GM19043 (cell line): ENCODE measurements around the gene PXT1.

Experiments used
- ATAC-seq: cut with Tn5 transposase; IDR thresholded peaks from one replicate; pipeline ENCODE4 v1.9.1; 2021; ENCODE audit warnings: low read depth; ENCODE audit not compliant: unreplicated experiment

The PXT1 gene

DNA sequence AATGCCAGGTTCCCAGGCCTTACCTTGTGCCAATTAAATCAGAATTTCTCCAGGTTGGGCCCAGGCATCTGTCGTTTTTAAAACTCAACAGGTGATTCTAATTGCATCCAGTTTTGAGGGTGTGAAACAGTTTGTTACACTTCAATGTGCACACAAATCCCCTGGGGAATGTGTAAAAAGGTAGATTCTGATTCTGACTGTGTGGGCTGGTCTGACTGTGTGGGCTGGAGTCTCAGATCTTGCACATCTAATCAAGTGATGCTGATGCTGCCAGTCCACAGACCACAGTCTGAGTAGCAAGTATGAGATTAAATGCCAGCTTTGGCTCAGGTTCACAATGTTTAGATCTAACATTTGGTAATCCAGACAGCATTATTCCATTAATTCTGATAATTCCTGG, 42.7 kb downstream of the PXT1 start:
- no peak for ATAC-seq

DNA sequence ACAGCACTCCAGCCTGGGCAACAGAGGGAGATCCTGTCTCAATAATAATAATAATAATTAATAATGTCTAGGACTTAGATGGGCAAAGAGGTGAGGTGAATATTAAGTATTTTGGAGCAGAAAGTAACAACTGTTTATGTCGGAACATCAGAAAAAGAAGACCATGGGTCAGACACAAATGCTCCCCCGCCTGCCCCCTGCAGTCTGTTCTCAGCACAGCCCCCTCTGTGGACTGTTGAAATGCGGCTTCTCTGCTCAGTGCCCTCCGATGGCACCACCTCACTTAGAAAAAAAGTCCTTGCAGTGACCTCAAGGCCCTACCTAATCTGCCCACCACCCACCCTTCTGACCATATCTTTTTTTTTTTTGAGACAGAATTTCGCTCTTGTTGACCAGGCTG, 50.0 kb downstream of the PXT1 start:
- no peak for ATAC-seq

DNA sequence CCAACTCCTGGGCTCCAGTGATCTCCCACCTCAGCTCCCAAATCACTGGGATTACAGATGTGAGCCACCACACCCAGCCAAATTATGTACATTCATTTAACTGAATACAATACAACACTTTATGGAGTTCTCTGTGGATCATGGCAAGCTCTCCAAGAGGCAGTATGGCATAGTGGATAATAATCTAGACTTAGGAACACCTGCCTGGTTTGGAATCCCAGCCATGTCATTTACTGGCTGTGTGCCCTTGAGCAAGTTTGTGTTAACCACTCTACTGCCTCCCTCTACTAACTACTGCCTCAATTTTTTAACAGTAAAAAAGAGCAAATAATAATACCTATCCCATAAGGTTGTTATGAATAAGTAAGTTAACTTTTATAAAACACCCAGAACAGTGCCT, 53.3 kb downstream of the PXT1 start:
- no peak for ATAC-seq

DNA sequence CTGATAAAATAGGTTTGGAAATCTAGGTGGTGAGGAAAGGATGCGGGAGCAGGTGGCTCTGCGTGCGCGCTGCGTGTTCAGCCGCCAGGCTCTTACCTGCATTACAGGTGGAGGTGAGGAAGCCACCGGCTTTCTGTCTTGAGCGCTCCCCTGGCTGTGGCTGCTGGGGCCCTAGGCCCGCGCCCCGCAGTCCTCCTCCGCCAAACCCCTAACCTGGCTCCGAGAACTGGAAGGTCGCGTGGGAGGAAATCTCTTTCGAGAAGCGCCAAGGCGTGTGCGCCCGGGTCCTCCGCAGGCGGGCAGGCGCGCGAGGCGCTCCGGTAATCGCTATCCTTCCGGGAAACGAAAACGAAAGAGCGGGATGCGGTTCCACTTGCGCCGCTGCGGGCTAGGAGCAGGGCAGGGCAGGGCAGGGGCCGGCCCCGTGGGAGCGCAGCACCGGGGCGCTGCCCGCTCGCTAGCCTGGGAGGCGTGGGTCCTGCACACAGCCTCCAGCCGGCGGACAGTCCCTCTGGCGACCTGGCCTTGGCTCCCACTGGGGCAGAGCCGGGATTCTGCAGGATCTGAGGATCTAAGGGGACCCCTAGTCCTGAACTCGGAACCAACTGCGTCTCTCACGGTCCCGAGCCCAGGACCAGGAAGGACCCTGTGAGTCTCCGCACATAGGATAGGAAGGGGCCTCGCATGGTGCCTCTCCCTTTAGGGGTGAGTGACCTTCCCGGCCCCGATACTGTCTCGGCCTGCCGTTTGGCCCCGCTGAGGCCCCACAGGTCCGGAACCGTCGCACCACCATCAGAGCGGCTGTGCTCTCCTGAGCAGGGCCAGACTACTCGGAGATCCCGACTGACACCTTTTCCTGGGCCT, 55.0 kb downstream of the PXT1 start, which contains the start of gene ETV7:
TSS of gene ETV7 (minus strand) at position 230 of the 864 bp plus-strand sequence. CDS start at position 102, 128 bp downstream.
- no peak for ATAC-seq

DNA sequence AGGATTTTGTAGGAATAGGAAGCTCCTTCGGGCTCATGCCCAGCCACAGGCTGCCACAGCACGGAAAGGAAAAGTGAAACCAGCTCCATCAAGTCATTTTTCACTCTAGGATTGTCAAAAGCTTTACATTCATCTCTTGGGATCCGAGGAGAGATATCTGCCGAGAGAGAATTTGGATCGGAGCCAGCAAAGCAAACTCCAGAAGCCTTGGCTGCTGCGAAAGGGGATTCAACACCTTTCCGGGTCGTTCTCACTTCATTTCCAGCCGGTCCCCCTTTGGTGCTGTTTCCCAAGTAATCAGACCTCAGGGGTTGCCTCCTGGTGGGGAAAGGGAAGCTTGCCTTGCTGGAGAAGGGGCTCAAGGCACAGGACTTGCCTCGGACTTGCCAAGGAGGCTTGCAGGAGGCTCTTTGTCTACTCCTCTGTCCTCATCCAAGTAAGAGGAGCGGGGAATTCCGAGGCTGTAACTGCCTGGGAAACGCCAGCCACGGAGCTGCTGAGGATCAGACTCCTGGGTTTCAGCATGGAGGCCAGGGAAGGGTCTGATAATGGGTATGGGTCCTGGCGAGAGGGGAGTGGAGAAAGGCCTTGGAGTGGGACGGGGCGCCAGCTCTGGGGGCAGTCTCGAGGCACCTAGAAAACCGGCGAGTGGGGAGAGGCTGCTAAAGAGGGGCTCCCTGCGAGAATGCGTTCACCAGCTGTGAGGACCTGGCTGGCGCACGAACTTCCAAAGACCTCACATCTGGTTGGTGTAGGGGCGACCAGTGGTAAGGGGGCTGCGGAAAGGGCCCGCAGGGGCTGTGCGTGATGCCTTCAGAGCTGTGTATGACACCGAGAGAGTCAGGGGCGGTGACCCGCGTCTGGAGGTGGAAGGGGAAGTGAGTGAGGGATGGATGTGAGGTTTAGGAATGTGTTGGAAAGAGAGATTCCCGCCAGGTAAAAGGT, 55.9 kb downstream of the PXT1 start:
- no peak for ATAC-seq

DNA sequence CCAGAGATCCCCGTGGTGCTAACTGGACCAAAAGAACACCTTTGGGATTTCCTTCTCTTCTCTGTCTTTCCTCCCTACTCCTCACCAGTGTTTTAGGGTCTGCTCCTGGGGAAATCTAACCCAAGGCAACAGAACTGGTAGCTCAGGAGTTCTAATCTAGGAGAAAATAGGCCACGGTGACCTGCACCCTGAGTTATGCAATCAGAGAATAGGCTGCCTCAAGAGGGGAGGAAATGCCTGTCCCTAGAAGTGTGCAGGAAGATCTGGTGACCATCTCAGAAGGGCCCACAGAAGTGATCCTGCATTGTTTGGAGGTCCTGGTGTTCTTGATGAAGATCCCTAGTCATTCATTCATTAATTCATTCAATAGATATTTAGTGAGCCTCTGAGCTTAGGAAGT, 58.6 kb downstream of the PXT1 start:
- ATAC-seq = no peak

DNA sequence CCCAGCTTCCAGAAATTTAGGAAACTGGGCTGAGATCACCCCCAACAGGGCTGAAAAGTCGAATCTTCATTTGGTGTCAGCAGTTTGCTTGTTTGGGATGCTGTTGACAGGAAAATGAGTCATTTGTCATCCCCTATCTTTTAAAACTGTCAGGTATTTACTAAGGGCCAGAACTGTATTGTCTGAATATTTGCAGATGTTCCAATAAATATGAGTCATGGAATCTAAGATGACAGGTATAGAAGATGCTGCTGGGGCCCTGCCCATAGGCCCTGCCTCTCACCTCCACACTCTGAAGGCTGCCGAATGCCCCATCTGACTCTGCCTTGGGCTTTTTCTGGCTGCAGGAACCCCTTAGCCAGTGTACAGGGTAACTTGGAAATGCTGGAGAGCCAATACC, 59.0 kb downstream of the PXT1 start:
- no peak for ATAC-seq

DNA sequence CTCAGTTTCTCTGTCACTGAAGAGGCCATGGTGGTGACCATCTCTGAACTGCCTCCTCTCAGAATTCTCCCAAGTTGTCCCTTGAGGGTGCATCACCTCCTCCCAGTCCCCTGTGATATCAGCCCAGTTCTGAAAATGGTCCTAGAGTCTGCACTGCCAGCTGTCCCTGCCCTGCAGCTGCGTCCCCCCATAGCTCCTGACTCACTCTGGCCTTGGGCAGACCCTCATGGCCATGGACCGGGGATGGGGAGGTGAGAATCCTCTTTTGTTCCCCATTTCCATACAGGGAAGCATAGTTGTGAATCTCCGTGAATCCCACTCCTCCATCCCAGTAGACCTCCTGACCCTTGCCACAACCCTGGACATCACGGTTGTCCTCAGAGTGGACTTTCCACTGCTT, 59.7 kb downstream of the PXT1 start:
- ATAC-seq = no peak

DNA sequence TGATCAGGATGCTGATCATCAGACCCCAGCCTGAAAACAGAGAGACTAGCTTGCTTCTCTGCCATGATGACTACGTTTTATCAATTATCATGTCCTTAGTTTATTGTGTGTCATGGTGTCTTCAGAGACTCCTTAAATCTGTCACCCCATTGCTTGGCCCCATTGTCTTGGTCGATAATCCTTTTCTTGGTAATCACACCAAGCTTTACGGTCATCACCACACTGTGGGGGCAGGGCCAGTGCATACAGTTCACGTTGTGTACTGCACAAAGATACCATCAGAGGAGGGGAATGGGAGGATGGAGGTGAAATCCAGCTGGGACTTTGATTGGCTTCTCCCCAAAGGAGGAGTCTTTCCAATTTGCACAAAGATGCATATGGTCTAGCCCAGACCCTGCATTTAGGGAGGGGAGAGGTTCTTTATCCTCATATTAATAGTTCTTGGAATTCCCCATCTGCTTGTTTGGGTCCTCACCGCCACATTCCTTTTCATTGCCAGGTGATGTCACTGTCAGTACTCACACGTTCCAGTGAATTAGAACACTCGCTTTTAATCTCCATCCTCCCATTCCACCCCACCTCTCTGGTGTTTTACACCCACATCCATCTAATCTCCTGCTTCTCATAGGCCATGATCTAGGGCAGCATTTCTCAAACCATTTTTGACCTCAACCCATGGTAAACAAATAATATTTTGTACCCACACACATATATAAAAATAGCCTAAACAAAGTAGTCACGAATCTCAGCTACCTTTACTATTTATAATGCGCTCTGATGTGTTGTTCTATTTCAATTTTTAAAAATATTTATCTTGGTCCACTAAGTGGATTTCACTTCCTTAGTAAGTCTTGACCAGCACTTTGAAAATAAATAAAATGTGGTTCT, 60.9 kb downstream of the PXT1 start:
- ATAC-seq = no peak

DNA sequence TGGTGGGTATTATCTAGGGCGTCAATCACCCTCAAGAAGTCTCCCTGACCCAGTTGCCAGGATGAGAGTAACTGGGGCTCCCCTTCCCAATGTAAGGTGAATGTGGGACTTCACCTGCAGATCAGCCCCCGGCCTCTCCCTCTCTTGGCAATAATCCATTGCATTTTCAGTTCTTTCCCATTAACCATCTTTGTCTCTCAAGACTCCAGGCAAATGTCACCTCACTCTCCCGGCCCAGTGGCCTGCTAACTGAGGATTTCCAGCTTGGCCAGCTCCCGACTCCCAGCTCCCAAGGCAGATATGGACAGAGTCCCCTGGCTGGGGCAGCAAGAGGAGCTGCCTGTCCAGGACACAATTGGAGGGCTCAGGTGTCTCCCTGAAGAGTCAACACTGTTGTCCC, 62.5 kb downstream of the PXT1 start:
- ATAC-seq = no peak

DNA sequence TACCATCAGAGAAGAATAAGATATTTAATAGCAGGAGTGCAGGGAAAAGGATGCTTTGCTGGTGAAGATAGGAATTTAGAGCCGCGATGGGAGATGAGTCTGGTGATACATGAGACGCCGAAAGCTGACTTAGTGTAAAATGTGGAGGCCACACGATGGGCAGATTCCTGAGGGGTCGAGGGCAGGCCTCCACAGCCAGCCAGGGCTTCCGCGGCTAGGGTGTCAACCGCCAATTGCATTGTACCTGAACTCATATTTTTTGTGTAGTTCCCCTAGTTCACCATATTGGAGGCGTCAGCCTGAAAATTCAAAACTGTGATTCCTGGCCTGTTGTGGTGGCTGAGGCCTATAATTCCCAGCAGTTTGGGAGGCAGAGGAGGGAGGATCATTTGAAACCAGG, 63.7 kb downstream of the PXT1 start:
- no peak for ATAC-seq

DNA sequence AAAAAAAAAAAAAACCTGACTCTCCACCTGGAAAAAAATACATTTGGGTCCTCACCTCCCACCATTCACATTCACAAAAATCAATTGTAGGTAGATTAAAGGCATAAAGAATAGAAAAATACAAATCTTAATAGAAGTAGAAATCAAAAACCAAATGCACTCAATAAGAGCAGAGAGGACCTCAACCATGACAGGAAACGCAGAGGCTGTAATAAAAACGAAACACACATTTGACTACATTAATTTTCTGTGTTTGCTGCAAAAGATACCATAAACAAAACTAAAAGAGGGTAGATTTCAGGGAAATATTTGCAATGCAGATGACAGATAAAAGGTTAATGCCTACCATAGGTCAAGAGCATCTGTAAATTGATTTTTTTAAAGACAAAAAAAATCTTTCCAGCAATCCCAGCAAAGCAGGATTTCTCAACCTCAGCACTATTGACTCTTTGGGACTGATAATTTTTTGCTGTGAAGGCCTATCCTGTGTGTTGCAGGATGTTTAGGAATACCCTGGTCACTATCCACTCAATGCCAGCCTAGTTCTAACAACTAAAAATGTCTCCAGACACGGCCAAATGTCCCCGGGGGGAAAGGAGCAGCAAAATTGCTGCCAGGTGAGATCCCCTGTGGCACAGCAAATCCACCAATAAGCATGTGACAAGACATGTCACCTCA, 64.3 kb downstream of the PXT1 start:
- no peak for ATAC-seq

DNA sequence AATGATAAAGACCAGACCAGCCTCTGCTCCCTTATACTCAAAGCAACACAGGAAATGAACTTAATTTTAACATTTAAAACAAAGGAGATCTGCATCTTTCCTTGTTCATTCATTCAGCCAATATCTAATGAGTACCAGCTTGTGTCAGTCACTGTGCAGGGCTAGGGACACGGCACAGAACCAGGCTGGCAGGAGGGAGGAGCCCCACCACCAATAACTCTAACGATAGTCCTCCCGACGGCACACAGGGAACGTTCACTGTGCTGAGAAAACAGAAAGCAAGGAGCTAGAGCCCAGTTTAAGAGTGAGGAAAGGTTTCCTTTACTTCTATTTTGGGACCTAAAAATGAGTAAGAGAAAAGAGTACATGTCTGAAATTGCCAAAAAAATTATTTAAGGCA, 65.1 kb downstream of the PXT1 start:
- ATAC-seq = no peak

DNA sequence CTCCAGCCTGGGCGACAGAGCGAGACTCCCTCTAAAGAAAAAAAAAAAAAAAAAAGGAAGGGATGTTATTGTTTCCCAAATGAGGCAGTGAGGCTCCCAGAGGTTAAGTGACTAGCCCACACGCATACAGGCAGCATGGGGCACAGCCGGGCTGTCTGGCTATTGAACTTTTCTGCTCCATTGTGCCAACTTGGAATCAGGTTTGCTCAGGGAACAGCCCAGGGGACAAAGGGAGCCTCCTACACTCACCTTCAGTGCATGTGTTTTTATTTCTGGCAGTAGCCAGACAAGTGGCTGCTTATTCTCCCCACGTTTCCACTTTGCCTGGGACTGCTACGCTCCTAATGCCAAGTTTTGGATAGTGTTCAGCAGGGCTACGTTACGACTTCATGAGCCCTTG, 65.9 kb downstream of the PXT1 start:
- ATAC-seq = no peak

DNA sequence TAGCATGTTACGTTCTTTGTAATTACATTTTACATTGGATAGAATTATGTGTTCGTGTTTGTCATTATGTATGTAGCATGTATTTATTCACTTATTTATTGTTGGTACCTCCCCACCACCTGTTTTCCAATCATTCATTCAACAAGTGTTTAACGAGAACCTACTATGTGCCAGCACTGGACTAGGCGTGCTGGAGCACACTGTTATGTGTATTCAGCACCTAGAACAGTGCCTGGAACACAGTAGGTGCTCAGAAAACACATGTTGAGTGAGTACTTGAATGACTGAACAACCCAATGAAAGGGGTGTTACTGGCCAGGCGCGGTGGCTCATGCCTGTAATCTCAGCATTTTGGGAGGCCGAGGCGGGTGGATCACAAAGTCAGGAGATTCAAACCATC, 66.5 kb downstream of the PXT1 start:
- no peak for ATAC-seq

DNA sequence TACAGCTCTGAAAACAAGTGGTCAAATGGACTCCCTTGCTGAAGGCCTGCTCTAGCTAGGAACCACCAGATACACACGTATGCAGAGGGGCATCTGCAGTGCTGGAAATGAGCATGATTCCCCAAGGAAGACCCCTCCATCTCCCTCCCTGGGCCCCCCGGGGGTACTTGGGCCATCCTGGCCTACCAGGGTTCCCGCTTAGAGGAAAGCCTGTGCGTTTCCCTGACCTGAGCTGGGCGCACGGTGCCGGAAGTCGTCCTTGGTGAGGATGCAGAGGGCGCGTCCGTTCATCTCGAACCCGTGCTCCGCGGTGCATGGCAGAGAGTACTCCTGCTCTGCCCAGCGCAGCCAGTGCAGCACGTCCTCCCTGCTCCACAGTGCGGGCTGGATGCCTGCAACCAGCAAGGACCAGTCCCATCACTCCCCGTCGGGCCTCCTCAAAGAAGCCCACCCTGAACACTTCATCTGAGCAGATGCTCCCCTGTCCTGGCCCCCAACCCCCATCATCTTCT, 67.0 kb downstream of the PXT1 start:
- ATAC-seq = no peak

DNA sequence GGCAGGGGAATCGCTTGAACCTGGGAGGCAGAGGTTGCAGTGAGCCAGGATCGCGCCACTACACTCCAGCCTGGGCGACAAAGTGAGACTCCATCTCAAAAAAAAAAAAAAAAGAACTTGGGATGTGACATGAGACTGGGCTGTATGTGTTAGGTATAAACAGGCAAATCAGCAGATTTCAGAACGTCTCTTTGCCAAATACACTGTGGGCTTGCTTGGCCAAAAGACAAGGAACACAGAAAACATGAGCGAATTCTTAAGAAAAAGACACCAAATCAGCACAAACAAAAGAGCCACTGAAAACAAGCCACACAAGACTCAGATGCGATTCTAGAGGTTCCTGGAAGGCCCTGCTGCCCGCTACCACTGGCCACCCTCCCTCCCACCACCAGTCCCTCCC, 67.7 kb downstream of the PXT1 start:
- no peak for ATAC-seq

DNA sequence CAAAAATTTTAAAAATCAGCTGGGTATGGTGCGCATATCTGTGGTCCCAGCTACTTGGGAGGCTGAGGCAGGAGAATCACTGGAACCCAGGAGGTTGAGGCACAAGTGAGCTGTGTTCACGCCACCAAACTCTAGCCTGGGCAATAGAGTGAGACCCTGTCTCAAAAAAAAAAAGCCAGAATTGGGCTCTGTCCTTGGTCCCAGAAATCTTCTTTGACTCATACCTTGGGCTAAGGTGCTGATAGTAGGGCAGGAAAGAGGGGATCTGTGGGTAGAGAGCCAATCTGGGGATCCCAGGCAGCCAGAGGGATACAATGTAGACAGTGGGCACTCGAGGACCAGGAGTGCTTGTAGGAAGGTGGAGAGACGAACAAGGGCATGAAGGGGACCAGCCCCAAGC, 68.5 kb downstream of the PXT1 start:
- ATAC-seq = no peak

DNA sequence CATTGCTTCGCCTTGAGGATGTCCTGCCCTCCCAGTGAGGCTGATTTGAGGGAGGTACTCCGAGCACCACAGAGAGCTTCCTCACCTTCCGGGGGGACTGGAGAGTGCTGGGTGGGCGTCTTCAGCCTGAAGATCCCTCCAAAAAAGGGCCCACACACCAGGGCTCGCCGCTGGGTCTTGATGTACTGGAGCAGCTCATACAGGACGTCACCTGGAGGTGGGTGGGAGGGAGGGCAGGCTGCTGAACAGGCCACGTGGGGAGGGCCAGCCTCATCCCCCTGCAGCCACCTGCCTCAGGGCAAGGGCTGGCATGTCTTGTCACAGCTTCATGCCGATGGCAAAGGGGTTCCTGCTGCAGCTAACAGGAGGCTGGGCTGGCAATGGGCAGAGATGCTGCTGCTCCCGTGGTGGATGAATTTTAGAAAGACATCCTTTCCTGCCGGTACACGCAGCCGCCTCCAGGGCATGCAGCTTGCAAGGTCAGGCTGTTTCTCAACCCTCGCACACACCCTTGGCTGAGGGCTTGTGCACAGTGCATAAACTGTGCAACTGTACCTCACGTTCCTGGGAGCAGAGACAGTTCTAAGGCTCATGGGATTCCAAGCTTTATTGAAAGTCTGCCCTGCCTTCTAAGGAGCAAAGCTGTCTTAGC, 69.2 kb downstream of the PXT1 start:
- ATAC-seq = no peak
